LNCAP (cell line): ENCODE results near the gene FES.

Experiments used
- TF ChIP-seq, protein P1 (sequence below): fragments of 450-650 bp; IDR thresholded peaks from 2 replicates; pipeline ENCODE4 v1.5.1; 2017; ENCODE audit warnings: mild to moderate bottlenecking

The FES gene

DNA sequence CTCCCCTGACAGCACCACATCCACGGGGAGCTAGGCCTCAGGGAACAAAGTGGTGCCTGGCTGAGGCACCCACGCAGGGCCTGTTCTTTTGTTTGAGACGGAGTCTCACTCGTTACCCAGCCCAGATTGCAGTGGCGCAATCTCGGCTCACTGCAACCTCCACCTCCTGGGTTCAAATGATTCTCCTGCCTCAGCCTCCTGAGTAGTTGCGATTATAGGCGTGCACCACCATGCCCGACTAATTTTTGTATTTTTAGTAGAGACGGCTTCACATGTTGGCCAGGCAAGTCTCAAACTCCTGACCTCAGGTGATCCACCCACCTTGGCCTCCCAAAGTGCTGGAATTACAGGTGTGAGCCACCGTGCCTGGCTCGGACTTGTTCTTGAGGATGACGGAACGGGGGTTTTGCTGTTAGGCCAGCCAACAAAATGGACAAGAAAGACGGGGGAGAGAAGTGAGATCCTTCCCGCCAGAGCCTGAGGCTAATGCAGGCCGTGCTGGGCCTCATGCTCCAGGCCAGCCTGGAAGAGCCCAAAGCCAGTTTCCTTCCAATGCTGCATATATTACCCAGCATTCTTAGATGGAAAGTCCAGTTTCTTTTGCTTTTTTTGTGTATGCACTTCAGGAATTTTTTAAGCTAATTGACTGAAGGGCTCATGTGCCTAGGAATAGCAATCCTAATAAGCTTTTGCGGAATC, 44.0 kb upstream of the FES start:
- TF ChIP-seq, protein P1, sequence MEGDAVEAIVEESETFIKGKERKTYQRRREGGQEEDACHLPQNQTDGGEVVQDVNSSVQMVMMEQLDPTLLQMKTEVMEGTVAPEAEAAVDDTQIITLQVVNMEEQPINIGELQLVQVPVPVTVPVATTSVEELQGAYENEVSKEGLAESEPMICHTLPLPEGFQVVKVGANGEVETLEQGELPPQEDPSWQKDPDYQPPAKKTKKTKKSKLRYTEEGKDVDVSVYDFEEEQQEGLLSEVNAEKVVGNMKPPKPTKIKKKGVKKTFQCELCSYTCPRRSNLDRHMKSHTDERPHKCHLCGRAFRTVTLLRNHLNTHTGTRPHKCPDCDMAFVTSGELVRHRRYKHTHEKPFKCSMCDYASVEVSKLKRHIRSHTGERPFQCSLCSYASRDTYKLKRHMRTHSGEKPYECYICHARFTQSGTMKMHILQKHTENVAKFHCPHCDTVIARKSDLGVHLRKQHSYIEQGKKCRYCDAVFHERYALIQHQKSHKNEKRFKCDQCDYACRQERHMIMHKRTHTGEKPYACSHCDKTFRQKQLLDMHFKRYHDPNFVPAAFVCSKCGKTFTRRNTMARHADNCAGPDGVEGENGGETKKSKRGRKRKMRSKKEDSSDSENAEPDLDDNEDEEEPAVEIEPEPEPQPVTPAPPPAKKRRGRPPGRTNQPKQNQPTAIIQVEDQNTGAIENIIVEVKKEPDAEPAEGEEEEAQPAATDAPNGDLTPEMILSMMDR, result no peak

DNA sequence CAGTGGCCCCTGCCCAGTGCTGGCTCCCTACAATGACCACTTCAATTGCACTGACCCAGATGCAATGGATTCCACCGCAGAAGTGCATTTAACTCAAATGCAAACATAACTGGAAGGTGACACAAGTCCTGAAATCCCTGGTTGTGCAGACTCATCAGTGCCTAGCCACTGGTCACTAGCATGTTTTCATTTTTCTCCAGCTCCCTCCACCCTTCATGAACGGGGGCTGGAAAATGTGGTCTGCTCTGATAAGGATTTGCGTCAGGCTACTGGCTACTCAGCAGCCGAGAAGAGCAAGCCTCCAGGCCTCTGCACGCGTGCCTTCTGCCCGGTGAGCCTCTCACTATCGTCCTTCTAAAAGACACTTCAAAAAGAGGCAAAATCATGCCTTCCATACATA, 43.4 kb upstream of the FES start:
- TF ChIP-seq, protein P1, result no peak

DNA sequence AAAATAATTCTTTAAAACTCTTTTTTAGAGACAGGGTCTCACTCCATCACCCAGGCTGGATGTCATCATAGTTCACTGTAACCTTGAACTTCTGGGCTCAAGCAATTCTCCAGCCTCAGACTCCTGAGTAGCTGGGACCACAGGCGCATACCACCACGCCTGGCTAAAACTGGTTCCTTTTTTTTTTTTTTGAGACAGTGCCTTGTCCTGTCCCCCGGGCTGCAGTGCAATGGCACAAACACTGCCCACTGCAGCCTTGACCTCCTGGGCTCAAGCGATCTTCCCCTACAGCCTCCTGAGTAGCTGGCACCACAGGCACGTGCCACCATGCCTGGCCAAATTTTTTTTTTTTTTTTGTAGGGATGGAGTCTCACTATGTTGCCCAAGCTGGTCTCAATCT, 39.6 kb upstream of the FES start:
- TF ChIP-seq, protein P1, result no peak

DNA sequence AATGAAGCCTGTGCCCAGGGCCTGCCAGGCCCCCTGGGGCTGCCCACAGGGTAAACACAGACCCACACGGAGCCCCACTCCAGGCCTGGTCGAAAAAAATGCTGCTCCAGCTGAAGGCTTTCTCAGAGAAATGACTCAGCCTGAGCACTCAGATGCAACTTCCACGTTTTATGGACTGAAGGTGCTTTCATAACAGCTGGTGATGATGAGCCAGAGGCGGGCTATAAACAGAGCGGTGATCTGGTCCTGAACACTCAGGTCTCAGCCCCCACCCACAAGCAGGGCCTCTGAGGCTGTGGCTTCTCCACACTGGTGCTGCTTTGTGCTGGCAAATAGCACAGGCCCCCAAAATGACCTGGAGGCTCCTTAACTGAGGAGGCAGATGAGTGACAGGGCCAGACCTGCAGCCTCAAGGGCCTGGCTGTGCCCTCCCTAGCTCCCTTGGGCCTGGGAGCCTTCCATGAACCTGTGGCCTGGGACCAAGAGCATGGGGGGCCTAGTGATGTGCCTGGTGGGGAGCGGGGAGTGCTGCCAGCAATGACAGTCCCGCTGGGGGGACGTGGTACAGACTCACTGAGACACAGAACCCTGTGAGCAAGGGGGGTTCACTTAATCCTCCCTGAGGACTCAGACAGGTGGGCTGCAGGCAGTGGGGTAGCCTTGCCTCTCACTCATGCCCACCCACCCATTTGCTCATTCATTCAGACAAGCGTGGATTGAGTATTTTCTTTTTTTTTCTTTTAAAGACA, 38.9 kb upstream of the FES start:
- TF ChIP-seq, protein P1, result no peak

DNA sequence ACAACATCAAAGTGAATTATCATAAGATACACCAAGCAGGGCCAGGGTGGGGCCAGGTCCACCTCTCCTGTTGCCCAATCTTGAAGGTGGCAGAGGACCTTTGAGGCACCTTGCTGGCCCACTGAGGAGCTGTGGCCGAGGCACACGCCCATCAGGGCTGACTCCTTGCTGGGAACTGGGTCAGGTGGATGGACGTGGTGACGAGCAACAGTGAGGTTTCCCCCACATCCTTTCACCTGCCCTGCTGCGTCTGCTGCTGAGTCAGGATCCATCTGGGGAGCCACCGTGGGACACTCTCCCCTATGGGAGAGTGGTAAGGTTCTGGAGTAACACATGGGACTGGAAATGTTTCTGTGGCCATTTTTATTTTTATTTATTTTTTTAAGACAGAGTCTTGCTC, 33.2 kb upstream of the FES start:
- TF ChIP-seq, protein P1, result no peak

DNA sequence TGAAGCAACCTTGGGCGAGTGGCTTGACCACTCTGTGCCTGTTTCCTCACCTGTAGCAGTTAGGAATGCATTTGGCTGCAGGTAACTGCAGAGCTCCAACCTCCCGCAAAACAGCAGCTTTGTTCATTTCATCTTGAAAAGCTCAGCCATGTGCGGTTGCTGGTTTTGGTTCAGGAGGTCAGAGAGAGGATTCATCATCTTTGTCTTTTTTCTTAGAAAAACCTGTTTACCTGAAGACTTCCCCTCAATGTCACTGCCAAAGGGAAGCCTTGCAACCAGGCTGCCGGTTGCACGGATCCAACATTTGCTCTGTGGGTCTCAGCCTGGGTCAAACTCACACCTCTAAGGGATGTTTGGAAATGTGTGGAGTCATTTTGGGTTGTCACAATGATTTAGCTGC, 32.4 kb upstream of the FES start:
- TF ChIP-seq, protein P1, result no peak

DNA sequence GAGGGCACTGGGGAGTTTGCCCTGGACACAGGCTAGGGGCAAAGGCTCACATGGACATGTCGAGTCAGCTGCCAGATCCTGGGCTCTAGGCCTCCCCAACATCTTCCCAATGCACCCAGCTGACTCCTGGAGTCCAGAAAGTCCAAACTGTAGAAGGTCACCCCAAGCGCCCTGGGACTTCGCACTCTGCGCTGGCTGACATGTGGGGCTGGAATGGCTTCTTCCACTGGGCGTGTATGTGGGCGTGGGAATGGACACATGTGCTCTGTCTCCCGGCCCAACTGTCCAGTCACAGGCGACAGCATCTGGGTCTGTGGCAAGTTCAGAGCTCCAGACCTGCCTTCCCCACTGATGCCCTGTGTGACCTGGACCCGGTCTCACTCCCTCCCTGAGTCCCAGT, 29.2 kb upstream of the FES start:
- TF ChIP-seq, protein P1, result no peak
